Mammary epithelial cell (primary cell): Measurements from ENCODE around the gene DUS3L.

Experiments used
- CTCF ChIP-seq, 2 donors: IDR thresholded peaks in 1 of 2; conservative IDR thresholded peaks in 1 of 2; 2 replicates each; pipeline ENCODE4 v1.5.1; 2011 to 2012; ENCODE audit warnings: inconsistent platforms in 2 of 2, low read length in 2 of 2, mild to moderate bottlenecking in 2 of 2, control low read depth in 1 of 2, low read depth in 1 of 2; ENCODE audit not compliant: insufficient read depth in 1 of 2; ENCODE audit errors: extremely low read depth in 1 of 2
- EZH2 ChIP-seq: IDR thresholded peaks from 2 replicates; pipeline ENCODE4 v1.6.1; 2012; ENCODE audit warnings: low read length, inconsistent platforms, borderline replicate concordance

- TF ChIP-seq CTCF (conservative IDR thresholded peaks at IDR 0.05 in 1 of 2, IDR thresholded peaks at IDR 0.05 in 1 of 2; ENCODE audit: extremely low read depth in 1 of 2, insufficient read depth in 1 of 2, low read depth in 1 of 2, low read length in 2 of 2) (no peak), EZH2 (no peak)
These were observed 23.9 kb upstream of the DUS3L start for GRCh38 chr19:5814852-5815246.
